WERI-Rb-1 (cell line): Measurements from ENCODE around the gene DACH1.
"Not testable (repeated sequence)": the region's sequence is repeated elsewhere in the genome, so short reads cannot be mapped to it uniquely, and the experiment has no call there.

Experiments used
- DNase-seq: peaks from one replicate; pipeline ENCODE4 v3.0.0-alpha.2; 2020
- H3K27ac ChIP-seq: fragments of 250-450 bp; sonication (Bioruptor Pico); 2 replicates; pipeline ENCODE4 v1.5.1; 2020; ENCODE audit warnings: mild to moderate bottlenecking, moderate library complexity
- H3K27me3 ChIP-seq: fragments of 250-450 bp; sonication (Bioruptor Pico); 2 replicates; pipeline ENCODE4 v1.5.1; 2021; ENCODE audit warnings: mild to moderate bottlenecking, low read depth, moderate library complexity; ENCODE audit not compliant: insufficient read depth, severe bottlenecking
- H3K36me3 ChIP-seq: fragments of 250-450 bp; sonication (Bioruptor Pico); 2 replicates; pipeline ENCODE4 v1.5.1; 2020; ENCODE audit warnings: mild to moderate bottlenecking, moderate library complexity
- H3K4me3 ChIP-seq: 2 replicates; pipeline ENCODE4 v1.5.1; 2011; ENCODE audit warnings: low read depth, mild to moderate bottlenecking, control low read depth, low read length
- H3K9me3 ChIP-seq: fragments of 250-450 bp; sonication (Bioruptor Pico); 2 replicates; pipeline ENCODE4 v1.5.1; 2021; ENCODE audit warnings: mild to moderate bottlenecking, moderate library complexity; ENCODE audit not compliant: severe bottlenecking
- CTCF ChIP-seq: IDR thresholded peaks from 2 replicates; pipeline ENCODE4 v1.5.1; 2011; ENCODE audit warnings: low read depth, mild to moderate bottlenecking, control low read depth, inconsistent platforms, low read length

DACH1 gene

GRCh38 chr13:71867131-71867814, at the start of gene DACH1:
Gene DACH1, minus strand, starts transcription at chr13:71867204.
- Histone ChIP-seq H3K9me3 (no peaks in the 10 kb centered on the region), H3K27me3 (no peaks in the 10 kb centered on the region), H3K27ac (peak within 1 kb of the TSS; percentile 79), H3K36me3 (peaks cover 6% of the 10 kb centered on the region; the same call in 1 of the 2 replicates), H3K4me3 (peak within 1 kb of the TSS; percentile 96)
- TF ChIP-seq CTCF = no peak
- DNase-seq = peak; percentile 70

- no peaks in the 10 kb centered on the region for H3K27me3 ChIP-seq
- no peak for TF ChIP-seq CTCF
- DNase-seq = no peak
- H3K9me3 ChIP-seq = no peaks in the 10 kb centered on the region
- H3K36me3 ChIP-seq = no peaks in the 10 kb centered on the region
- no peak overlapping the region for H3K4me3 ChIP-seq
- H3K27ac ChIP-seq = no peak overlapping the region
Observed at GRCh38 chr13:71913717-71914116, 46.7 kb upstream of the DACH1 start.

GRCh38 chr13:71912524-71912923, 45.5 kb upstream of the DACH1 start:
- no peak for DNase-seq
- H3K27me3 ChIP-seq = no peaks in the 10 kb centered on the region
- TF ChIP-seq CTCF = no peak

GRCh38 chr13:71906448-71906847, 39.4 kb upstream of the DACH1 start:
- Histone ChIP-seq H3K4me3 (no peak overlapping the region), H3K27me3 (no peaks in the 10 kb centered on the region), H3K27ac (no peak overlapping the region), H3K9me3 (no peaks in the 10 kb centered on the region), H3K36me3 (no peaks in the 10 kb centered on the region)
- TF ChIP-seq CTCF = no peak
- no peak for DNase-seq

More at GRCh38 chr13:71912524-71912923, 45.5 kb upstream of the DACH1 start:
- Histone ChIP-seq H3K27ac (no peak overlapping the region), H3K9me3 (no peaks in the 10 kb centered on the region), H3K4me3 (no peak overlapping the region), H3K36me3 (no peaks in the 10 kb centered on the region)

GRCh38 chr13:71902676-71903075, 35.7 kb upstream of the DACH1 start:
- Histone ChIP-seq H3K9me3 (no peaks in the 10 kb centered on the region), H3K27ac (no peak overlapping the region), H3K27me3 (no peaks in the 10 kb centered on the region), H3K36me3 (no peaks in the 10 kb centered on the region), H3K4me3 (no peak overlapping the region)
- no peak for TF ChIP-seq CTCF
- DNase-seq = no peak

- not testable (repeated sequence) for DNase-seq, H3K36me3 ChIP-seq, H3K27me3 ChIP-seq, H3K4me3 ChIP-seq, H3K9me3 ChIP-seq, H3K27ac ChIP-seq
Observed at GRCh38 chr13:71893506-71893905, 26.5 kb upstream of the DACH1 start.
